ENCODE results near the gene P2RX6.

P2RX6 gene

DNA sequence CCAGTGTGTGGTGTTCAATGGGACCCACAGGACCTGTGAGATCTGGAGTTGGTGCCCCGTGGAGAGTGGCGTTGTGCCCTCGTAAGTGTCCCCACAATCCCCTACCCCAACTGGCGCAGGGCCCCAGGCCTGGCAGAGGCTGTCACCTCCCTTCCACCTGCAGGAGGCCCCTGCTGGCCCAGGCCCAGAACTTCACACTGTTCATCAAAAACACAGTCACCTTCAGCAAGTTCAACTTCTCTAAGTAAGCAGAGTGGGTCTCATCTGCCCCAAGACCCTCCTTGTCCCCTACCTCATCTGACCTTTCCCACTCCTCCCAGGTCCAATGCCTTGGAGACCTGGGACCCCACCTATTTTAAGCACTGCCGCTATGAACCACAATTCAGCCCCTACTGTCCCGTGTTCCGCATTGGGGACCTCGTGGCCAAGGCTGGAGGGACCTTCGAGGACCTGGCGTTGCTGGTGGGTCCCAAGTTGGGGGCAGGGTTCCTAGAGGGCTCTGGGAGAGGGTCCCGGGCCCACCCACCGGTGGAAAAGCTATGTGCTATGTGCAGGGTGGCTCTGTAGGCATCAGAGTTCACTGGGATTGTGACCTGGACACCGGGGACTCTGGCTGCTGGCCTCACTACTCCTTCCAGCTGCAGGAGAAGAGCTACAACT, 8.1 kb downstream of the P2RX6 start:
- in situ Hi-C loops (cut with HindIII; ENCODE audit: low sequenced_read_pairs) = no loop called here
- TF ChIP-seq, protein P1, sequence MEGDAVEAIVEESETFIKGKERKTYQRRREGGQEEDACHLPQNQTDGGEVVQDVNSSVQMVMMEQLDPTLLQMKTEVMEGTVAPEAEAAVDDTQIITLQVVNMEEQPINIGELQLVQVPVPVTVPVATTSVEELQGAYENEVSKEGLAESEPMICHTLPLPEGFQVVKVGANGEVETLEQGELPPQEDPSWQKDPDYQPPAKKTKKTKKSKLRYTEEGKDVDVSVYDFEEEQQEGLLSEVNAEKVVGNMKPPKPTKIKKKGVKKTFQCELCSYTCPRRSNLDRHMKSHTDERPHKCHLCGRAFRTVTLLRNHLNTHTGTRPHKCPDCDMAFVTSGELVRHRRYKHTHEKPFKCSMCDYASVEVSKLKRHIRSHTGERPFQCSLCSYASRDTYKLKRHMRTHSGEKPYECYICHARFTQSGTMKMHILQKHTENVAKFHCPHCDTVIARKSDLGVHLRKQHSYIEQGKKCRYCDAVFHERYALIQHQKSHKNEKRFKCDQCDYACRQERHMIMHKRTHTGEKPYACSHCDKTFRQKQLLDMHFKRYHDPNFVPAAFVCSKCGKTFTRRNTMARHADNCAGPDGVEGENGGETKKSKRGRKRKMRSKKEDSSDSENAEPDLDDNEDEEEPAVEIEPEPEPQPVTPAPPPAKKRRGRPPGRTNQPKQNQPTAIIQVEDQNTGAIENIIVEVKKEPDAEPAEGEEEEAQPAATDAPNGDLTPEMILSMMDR (IDR thresholded peaks at IDR 0.05; ENCODE audit: low read depth, low read length) = no peak
- H3K4me3 ChIP-seq (ENCODE audit: low read depth, low read length) = no peak overlapping the region
- no peak for DNase-seq (ENCODE audit: low read depth, low spot score)

DNA sequence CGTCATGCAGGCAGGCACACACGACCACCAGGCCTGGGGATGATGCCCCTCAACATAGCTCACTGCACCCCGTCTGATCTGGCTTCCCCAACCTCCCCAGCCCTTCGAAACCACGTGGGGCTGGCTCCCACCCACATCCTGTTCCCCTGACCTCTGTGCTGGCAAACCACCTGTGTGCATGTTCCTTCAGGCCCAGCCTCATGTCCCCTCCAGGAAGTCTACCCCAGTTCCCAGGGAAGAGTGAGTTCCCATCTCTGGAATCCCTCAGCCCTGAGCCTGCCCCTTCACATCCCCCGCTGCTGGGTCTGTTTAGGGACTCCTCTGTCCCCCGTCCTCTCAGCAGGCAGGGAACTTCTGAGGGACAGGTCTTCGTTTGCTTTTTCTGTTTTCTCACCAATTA, 10.3 kb downstream of the P2RX6 start:
- H3K4me3 ChIP-seq (ENCODE audit: low read depth, low read length) = no peak overlapping the region
- DNase-seq (ENCODE audit: low read depth, low spot score) = no peak
- TF ChIP-seq, protein P1 (IDR thresholded peaks at IDR 0.05; ENCODE audit: low read depth, low read length) = no peak
- in situ Hi-C loops (cut with HindIII; ENCODE audit: low sequenced_read_pairs) = no loop called here

DNA sequence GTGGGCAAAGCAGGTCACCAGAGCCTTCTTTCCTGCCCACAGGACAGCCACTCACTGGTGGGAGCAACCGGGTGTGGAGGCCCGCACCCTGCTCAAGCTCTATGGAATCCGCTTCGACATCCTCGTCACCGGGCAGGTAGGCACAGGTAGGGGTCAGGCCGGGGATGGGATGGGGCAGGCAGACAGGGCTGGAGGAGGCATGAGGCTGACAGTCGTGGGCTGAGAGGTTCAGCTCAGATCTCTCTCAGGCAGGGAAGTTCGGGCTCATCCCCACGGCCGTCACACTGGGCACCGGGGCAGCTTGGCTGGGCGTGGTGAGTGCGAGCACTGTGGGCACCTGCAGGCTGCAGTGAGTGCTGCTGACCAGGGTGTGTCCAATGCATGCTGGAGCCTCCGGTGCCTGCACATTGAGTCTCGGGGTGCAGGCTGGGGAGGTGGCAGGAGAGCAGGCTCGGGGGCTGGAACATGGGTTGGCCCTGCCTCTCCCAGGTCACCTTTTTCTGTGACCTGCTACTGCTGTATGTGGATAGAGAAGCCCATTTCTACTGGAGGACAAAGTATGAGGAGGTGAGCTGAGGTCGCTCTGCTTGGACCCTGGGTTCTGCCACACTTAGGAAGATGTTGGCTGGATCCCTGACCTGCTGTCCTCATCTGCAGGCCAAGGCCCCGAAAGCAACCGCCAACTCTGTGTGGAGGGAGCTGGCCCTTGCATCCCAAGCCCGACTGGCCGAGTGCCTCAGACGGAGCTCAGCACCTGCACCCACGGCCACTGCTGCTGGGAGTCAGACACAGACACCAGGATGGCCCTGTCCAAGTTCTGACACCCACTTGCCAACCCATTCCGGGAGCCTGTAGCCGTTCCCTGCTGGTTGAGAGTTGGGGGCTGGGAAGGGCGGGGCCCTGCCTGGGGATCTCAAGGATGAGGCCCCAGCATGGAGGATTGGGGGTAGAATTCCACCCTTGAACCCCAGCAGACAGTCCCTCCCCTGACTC, 11.1 kb downstream of the P2RX6 start:
- no peak overlapping the region for H3K4me3 ChIP-seq (ENCODE audit: low read depth, low read length)
- no peak for DNase-seq (ENCODE audit: low read depth, low spot score)
- TF ChIP-seq, protein P1 (IDR thresholded peaks at IDR 0.05; ENCODE audit: low read depth, low read length) = no peak
- in situ Hi-C loops (cut with HindIII; ENCODE audit: low sequenced_read_pairs) = no loop called here

DNA sequence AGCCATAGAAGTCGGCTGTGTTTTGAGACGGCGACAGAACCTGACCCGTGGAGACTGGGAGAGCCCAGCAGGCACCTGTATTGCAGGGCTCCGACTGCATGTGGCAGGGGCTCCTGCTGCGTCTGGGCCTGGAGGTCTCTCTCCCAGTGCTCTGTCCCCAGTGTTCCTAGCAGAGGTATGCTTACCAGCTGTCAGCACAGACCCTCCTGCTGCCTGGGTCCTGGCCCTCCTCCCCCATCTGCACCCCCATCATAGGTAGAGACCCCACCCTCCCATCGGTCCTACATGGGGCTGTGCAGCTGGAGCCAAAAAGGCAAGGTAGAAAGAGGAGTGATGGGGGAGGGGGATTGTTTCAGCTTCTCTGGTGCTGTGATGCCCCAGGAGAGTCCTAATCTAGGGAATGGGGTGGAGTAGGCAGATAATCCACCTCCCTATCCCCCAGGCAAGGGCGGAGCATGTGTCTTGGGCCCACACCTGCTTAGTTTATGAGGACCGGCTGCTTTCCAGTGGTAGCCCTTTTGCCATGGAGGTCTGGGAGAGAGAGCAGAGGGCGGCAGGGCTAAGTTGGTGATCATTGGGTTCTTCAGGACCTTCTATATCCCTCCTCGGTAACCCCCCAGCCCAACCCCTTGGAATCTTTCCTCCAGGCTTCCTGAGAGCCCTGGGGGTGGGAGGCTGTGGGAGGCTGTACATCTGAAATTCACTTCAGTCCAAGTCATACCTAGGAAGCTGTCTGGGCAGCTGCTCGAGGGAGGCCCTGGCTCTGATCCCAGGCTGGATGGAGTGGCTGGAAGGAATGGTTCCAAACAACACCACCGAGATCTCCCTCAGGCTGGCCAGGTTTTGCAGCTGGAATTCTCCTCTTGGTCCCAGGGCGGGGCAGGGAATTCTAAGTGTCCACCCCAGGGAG, 12.1 kb downstream of the P2RX6 start:
- TF ChIP-seq, protein P1 (IDR thresholded peaks at IDR 0.05; ENCODE audit: low read depth, low read length) = no peak
- H3K4me3 ChIP-seq (ENCODE audit: low read depth, low read length) = no peak overlapping the region
- in situ Hi-C loops (cut with HindIII; ENCODE audit: low sequenced_read_pairs) = no loop called here
- DNase-seq (ENCODE audit: low read depth, low spot score) = peak; percentile 59

DNA sequence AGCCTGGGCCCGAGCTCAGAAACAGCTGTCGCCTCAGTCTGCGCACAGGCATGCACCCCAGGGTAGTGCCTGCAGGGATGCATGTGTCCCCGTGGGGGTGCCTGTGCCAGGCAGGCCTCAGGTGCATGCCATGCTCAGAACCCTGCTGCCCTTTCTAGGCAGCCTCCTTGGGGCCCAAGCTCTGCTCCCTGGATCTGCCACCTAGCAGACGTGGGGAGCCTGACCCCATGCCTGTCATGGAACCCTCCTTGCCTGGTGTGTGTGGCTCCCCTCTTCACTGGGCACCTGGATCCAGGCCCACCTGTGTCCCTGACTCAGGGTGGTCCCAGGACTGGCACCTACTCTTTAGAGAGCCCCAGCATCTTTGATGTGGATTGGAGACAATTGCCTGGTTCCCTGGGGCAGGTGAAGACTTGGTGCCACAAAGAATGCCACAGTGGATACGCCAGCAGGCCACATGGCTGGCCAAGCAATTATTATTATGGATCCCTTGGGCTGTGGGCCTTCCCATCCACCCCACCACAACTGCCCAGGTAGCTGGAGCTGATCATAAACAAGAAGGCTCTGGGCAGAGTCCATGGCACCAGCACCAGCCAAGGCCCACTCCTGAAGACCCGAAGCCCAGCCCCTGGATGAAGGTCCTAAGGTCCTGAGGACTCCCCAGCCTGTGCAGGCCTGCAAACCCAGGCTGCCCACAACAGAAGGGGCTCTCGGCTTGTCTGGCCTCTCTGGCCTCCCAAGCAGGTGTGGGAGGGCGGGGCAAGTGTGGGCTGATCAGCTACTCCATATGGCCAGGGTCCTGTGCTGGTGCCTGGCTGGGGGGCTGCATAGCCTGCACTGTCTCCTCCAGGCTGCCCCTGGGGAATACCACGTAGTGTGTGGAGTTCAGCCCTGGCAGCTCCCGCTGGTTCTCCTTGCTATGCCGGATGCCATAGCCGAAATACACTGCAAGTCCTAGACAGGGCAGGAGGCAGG, 13.6 kb downstream of the P2RX6 start:
- no peak for DNase-seq (ENCODE audit: low read depth, low spot score)
- H3K4me3 ChIP-seq (ENCODE audit: low read depth, low read length) = no peak overlapping the region
- in situ Hi-C loops (cut with HindIII; ENCODE audit: low sequenced_read_pairs) = no loop called here
- TF ChIP-seq, protein P1 (IDR thresholded peaks at IDR 0.05; ENCODE audit: low read depth, low read length) = no peak

All from astrocyte of the spinal cord (primary cell).